ENCODE results near the gene TINAG.

Gene TINAG

DNA sequence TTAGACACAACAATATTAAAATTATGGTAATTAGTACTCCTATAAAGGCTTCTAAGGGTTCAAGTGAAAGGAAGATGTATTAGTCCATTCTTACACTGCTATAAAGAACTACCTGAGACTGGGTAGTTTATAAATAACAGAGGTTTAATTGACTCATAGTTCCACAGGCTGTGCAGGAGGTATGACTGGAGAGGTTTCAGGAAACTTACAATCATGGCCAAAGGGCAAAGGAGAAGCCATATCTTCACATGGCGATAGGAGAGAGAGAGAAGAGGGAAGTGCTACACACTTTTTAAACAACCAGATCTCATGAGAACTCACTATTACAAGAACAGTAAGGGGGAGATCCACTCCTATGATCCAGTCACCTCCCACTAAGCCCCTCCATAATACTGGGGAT lies 52.9 kb downstream of the TINAG start:
- Histone ChIP-seq H3K27ac (ENCODE audit: low read length) (no peak overlapping the region), H3K4me1 (ENCODE audit: control insufficient read depth, insufficient read depth, low read length) (no peaks in the 10 kb centered on the region), H3K9me3 (ENCODE audit: control insufficient read depth, insufficient read depth, low read length) (no peaks in the 10 kb centered on the region), H3K27me3 (ENCODE audit: control insufficient read depth, insufficient read depth, low read length) (no peaks in the 10 kb centered on the region), H3K4me3 (ENCODE audit: low read length) (no peak overlapping the region), H3K36me3 (ENCODE audit: control insufficient read depth, insufficient read depth, low read length) (no peaks in the 10 kb centered on the region)
- no CpG with 5 or more reads among the region's 1 CpG for WGBS (ENCODE audit: insufficient coverage, insufficient read length)
- DNase-seq (ENCODE audit: low read depth, low spot score), result no peak

DNA sequence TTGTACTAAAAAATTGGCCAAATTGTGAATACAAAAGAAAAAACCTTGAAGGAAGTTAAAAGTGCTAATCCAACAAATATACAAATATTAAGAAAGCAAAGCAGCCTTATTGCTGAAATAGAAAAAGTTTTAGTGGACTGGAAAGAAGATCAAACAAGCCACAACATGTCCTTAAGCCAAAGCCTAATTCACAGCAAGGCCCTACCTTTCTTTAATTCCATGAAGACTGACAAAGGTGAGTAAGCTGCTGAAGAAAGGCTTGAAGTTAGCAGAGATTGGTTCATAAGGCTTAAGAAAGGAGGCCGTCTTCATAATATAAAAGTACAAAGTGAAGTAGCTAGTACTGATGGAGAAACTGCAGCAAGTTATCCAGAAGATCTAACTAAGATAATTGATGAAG lies 53.5 kb downstream of the TINAG start:
- DNase-seq (ENCODE audit: low read depth, low spot score), result no peak
- no CpG with 5 or more reads among the region's 1 CpG for WGBS (ENCODE audit: insufficient coverage, insufficient read length)
- no peak overlapping the region for H3K27ac ChIP-seq (ENCODE audit: low read length)
- no peak overlapping the region for H3K4me3 ChIP-seq (ENCODE audit: low read length)
- H3K36me3 ChIP-seq (ENCODE audit: control insufficient read depth, insufficient read depth, low read length), result no peaks in the 10 kb centered on the region
- no peaks in the 10 kb centered on the region for H3K9me3 ChIP-seq (ENCODE audit: control insufficient read depth, insufficient read depth, low read length)
- H3K27me3 ChIP-seq (ENCODE audit: control insufficient read depth, insufficient read depth, low read length), result no peaks in the 10 kb centered on the region
- H3K4me1 ChIP-seq (ENCODE audit: control insufficient read depth, insufficient read depth, low read length), result no peaks in the 10 kb centered on the region

DNA sequence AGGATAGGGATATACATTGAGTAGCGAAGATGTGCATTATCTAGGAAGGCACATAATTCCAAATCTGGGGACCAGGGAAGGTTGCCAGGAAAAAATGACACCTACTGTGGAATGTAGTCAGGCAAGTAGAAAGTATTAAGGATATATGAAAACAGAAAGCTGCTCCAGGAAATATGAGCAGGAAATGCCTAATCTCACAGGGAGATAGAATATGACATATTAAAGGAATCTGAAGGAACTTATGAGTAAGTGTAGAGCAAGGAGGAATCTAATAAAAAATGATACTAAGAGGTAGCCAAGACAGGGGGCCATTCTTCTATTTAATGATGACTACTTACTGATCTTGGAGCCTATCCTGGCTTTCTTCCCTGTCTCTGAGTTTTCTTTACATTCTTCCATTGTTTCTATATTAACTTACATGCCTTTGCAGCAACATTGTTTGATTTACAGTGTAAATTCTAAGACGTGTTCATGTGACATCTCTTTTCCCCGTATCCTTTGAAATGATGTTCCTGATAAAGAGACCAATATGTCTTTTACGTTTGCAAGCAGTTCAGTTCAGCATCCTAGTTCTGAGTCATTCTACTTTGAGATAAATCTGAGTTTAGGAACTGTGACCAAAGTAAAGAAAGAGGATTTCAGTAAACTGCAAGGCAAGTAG lies 58.6 kb downstream of the TINAG start:
- no peak overlapping the region for H3K27ac ChIP-seq (ENCODE audit: low read length)
- no peaks in the 10 kb centered on the region for H3K27me3 ChIP-seq (ENCODE audit: control insufficient read depth, insufficient read depth, low read length)
- no peaks in the 10 kb centered on the region for H3K36me3 ChIP-seq (ENCODE audit: control insufficient read depth, insufficient read depth, low read length)
- DNase-seq (ENCODE audit: low read depth, low spot score), result no peak
- WGBS (ENCODE audit: insufficient coverage, insufficient read length), result no CpG with 5 or more reads among the region's 4 CpGs
- no peaks in the 10 kb centered on the region for H3K4me1 ChIP-seq (ENCODE audit: control insufficient read depth, insufficient read depth, low read length)
- no peaks in the 10 kb centered on the region for H3K9me3 ChIP-seq (ENCODE audit: control insufficient read depth, insufficient read depth, low read length)
- no peak overlapping the region for H3K4me3 ChIP-seq (ENCODE audit: low read length)

DNA sequence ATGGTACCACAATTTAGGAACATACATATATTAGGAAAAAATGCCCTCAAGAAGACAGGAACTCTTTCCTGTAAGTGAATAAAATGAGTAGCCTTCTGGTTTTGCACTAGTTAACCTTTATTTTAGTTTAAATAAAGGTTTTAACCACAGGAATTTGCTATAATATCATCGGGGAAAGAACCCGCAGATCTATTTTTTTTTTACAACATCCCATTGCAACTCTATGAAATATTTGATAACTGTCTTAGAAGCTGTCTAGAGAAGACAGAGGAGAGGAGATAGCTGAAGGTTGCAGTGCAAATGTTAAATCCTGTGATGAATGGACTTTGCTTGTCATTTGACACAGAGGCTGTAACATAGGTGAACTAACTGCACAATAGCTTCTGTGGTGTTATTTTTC lies 69.5 kb downstream of the TINAG start:
- Histone ChIP-seq H3K27ac (ENCODE audit: low read length) (no peak overlapping the region), H3K9me3 (ENCODE audit: control insufficient read depth, insufficient read depth, low read length) (no peaks in the 10 kb centered on the region), H3K4me3 (ENCODE audit: low read length) (no peak overlapping the region), H3K36me3 (ENCODE audit: control insufficient read depth, insufficient read depth, low read length) (no peaks in the 10 kb centered on the region), H3K4me1 (ENCODE audit: control insufficient read depth, insufficient read depth, low read length) (no peaks in the 10 kb centered on the region), H3K27me3 (ENCODE audit: control insufficient read depth, insufficient read depth, low read length) (no peaks in the 10 kb centered on the region)
- no peak for DNase-seq (ENCODE audit: low read depth, low spot score)
- no CpG with 5 or more reads among the region's 2 CpGs for WGBS (ENCODE audit: insufficient coverage, insufficient read length)

DNA sequence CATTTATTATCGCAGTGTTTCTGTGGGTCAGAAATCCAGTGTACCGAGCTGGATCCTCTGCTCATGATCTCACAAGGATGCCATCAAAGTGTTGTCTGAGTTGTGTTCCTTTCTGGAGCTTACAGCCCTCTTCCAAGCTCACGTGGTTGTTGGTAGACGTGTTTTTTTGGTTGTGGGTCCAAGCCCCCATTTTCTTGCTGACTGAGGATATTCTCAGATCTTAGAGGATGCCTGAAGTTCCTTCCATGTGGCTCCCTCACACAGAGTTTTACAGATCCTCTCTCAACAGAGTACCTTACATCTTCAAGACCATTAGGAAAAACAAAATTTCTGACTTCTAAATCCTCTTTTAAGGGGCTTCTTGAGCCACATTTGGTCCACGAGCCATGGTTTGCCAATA lies 78.1 kb downstream of the TINAG start:
- H3K36me3 ChIP-seq (ENCODE audit: control insufficient read depth, insufficient read depth, low read length), result no peaks in the 10 kb centered on the region
- no peaks in the 10 kb centered on the region for H3K4me1 ChIP-seq (ENCODE audit: control insufficient read depth, insufficient read depth, low read length)
- DNase-seq (ENCODE audit: low read depth, low spot score), result no peak
- H3K27ac ChIP-seq (ENCODE audit: low read length), result no peak overlapping the region
- no CpG with 5 or more reads among the region's 5 CpGs for WGBS (ENCODE audit: insufficient coverage, insufficient read length)
- H3K27me3 ChIP-seq (ENCODE audit: control insufficient read depth, insufficient read depth, low read length), result no peaks in the 10 kb centered on the region
- no peaks in the 10 kb centered on the region for H3K9me3 ChIP-seq (ENCODE audit: control insufficient read depth, insufficient read depth, low read length)
- no peak overlapping the region for H3K4me3 ChIP-seq (ENCODE audit: low read length)

- no peaks in the 10 kb centered on the region for H3K4me1 ChIP-seq (ENCODE audit: control insufficient read depth, insufficient read depth, low read length)
- no peak overlapping the region for H3K27ac ChIP-seq (ENCODE audit: low read length)
- H3K36me3 ChIP-seq (ENCODE audit: control insufficient read depth, insufficient read depth, low read length), result no peaks in the 10 kb centered on the region
- H3K4me3 ChIP-seq (ENCODE audit: low read length), result no peak overlapping the region
- no peaks in the 10 kb centered on the region for H3K27me3 ChIP-seq (ENCODE audit: control insufficient read depth, insufficient read depth, low read length)
- DNase-seq (ENCODE audit: low read depth, low spot score), result no peak
- peaks cover 3% of the 10 kb centered on the region; the same call in 1 of the 2 replicates for H3K9me3 ChIP-seq (ENCODE audit: control insufficient read depth, insufficient read depth, low read length)
These were observed 82.1 kb downstream of the TINAG start for GRCh38 chr6:54390362-54390761.

GRCh38 chr6:54391577-54391976 lies 83.3 kb downstream of the TINAG start:
- H3K27me3 ChIP-seq (ENCODE audit: control insufficient read depth, insufficient read depth, low read length), result no peaks in the 10 kb centered on the region
- peaks cover 3% of the 10 kb centered on the region; the same call in 1 of the 2 replicates for H3K9me3 ChIP-seq (ENCODE audit: control insufficient read depth, insufficient read depth, low read length)
- H3K4me1 ChIP-seq (ENCODE audit: control insufficient read depth, insufficient read depth, low read length), result no peaks in the 10 kb centered on the region
- WGBS (ENCODE audit: insufficient coverage, insufficient read length), result no CpG with 5 or more reads among the region's 5 CpGs
- no peaks in the 10 kb centered on the region for H3K36me3 ChIP-seq (ENCODE audit: control insufficient read depth, insufficient read depth, low read length)
- H3K4me3 ChIP-seq (ENCODE audit: low read length), result no peak overlapping the region
- DNase-seq (ENCODE audit: low read depth, low spot score), result no peak
- H3K27ac ChIP-seq (ENCODE audit: low read length), result no peak overlapping the region

GRCh38 chr6:54403096-54403495 lies 94.9 kb downstream of the TINAG start:
- no peak overlapping the region for H3K27ac ChIP-seq (ENCODE audit: low read length)
- H3K27me3 ChIP-seq (ENCODE audit: control insufficient read depth, insufficient read depth, low read length), result no peaks in the 10 kb centered on the region
- no peaks in the 10 kb centered on the region for H3K4me1 ChIP-seq (ENCODE audit: control insufficient read depth, insufficient read depth, low read length)
- H3K36me3 ChIP-seq (ENCODE audit: control insufficient read depth, insufficient read depth, low read length), result no peaks in the 10 kb centered on the region
- no peak for DNase-seq (ENCODE audit: low read depth, low spot score)
- WGBS (ENCODE audit: insufficient coverage, insufficient read length), result no CpG with 5 or more reads among the region's 1 CpG
- H3K4me3 ChIP-seq (ENCODE audit: low read length), result no peak overlapping the region
- no peaks in the 10 kb centered on the region for H3K9me3 ChIP-seq (ENCODE audit: control insufficient read depth, insufficient read depth, low read length)

DNA sequence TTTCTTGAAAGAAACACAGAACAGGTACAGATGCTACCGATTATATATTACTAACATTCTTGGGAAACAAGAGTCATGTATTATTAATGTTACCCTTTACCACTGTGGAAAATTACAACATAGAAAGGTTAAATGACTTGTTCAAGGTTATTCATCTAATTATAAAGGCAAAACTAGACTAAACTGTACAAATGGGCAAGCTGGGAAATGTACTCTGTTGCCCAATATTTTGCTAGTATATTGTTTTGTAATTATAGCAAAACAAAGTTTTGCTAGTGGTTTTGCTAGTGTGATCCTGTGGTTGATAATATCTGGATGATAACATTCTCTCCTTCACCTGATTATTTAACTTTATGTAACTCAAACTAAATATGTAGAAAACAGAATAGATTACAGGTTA lies 96.5 kb downstream of the TINAG start:
- no peaks in the 10 kb centered on the region for H3K27me3 ChIP-seq (ENCODE audit: control insufficient read depth, insufficient read depth, low read length)
- no peaks in the 10 kb centered on the region for H3K36me3 ChIP-seq (ENCODE audit: control insufficient read depth, insufficient read depth, low read length)
- H3K27ac ChIP-seq (ENCODE audit: low read length), result no peak overlapping the region
- no CpG with 5 or more reads among the region's 1 CpG for WGBS (ENCODE audit: insufficient coverage, insufficient read length)
- H3K4me3 ChIP-seq (ENCODE audit: low read length), result no peak overlapping the region
- H3K4me1 ChIP-seq (ENCODE audit: control insufficient read depth, insufficient read depth, low read length), result no peaks in the 10 kb centered on the region
- DNase-seq (ENCODE audit: low read depth, low spot score), result no peak
- H3K9me3 ChIP-seq (ENCODE audit: control insufficient read depth, insufficient read depth, low read length), result no peaks in the 10 kb centered on the region

DNA sequence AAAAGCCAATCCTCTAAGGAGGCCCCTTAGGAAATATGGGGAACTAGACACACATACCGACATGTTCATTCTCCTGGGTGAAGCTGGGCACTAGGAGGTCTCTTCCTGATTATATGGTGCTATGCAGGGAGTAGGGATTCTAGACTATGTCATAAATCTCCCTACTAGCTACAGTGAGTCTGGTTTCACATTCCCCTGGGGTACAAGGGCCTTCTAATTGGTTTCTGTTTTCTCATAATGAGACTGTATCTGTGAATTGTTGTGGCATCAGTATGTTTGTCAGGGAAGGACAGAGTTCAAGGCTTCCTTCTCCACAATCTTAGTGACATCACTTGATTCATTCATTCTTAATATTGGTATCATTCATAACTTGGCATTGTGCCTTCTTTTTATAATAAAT lies 103.5 kb downstream of the TINAG start:
- H3K27me3 ChIP-seq (ENCODE audit: control insufficient read depth, insufficient read depth, low read length), result no peaks in the 10 kb centered on the region
- H3K27ac ChIP-seq (ENCODE audit: low read length), result no peak overlapping the region
- H3K36me3 ChIP-seq (ENCODE audit: control insufficient read depth, insufficient read depth, low read length), result no peaks in the 10 kb centered on the region
- no peaks in the 10 kb centered on the region for H3K9me3 ChIP-seq (ENCODE audit: control insufficient read depth, insufficient read depth, low read length)
- no CpG with 5 or more reads among the region's 1 CpG for WGBS (ENCODE audit: insufficient coverage, insufficient read length)
- H3K4me1 ChIP-seq (ENCODE audit: control insufficient read depth, insufficient read depth, low read length), result no peaks in the 10 kb centered on the region
- no peak overlapping the region for H3K4me3 ChIP-seq (ENCODE audit: low read length)
- DNase-seq (ENCODE audit: low read depth, low spot score), result no peak

GRCh38 chr6:54415517-54415916 lies 107.3 kb downstream of the TINAG start:
- no CpG with 5 or more reads among the region's 3 CpGs for WGBS (ENCODE audit: insufficient coverage, insufficient read length)
- H3K36me3 ChIP-seq (ENCODE audit: control insufficient read depth, insufficient read depth, low read length), result no peaks in the 10 kb centered on the region
- no peaks in the 10 kb centered on the region for H3K9me3 ChIP-seq (ENCODE audit: control insufficient read depth, insufficient read depth, low read length)
- DNase-seq (ENCODE audit: low read depth, low spot score), result no peak
- no peaks in the 10 kb centered on the region for H3K27me3 ChIP-seq (ENCODE audit: control insufficient read depth, insufficient read depth, low read length)
- H3K4me1 ChIP-seq (ENCODE audit: control insufficient read depth, insufficient read depth, low read length), result no peaks in the 10 kb centered on the region
- no peak overlapping the region for H3K27ac ChIP-seq (ENCODE audit: low read length)
- H3K4me3 ChIP-seq (ENCODE audit: low read length), result no peak overlapping the region
